ELR (cell line): ENCODE data around the gene KIF22.
A peak's percentile ranks its signal among the peaks of the same experiment; 100 is the strongest.
"Not testable (repeated sequence)": the region's sequence is repeated elsewhere in the genome, so short reads cannot be mapped to it uniquely, and the experiment has no call there.

ENCODE experiments used
- DNase-seq: peaks from one replicate; pipeline ENCODE4 v3.0.0-alpha.2; 2015; ENCODE audit warnings: low read depth

The KIF22 gene

GRCh38 chr16:29815032-29815721, 24.6 kb downstream of the KIF22 start:
- peak; percentile 51 for DNase-seq

GRCh38 chr16:29815793-29816693, 25.5 kb downstream of the KIF22 start, which contains the start of gene PAGR1:
PAGR1 (plus strand) TSS chr16:29816152; CDS start chr16:29816526, 374 bp downstream.
- DNase-seq, result peak; percentile 100

GRCh38 chr16:29816694-29817441, 26.3 kb downstream of the KIF22 start:
- peak; percentile 75 for DNase-seq

GRCh38 chr16:29818082-29818481, 27.5 kb downstream of the KIF22 start:
- no peak for DNase-seq

GRCh38 chr16:29819506-29819905, 29.0 kb downstream of the KIF22 start:
- no peak for DNase-seq

GRCh38 chr16:29820271-29820701, 29.7 kb downstream of the KIF22 start, which contains the start of gene MVP:
MVP (plus strand) TSS chr16:29820462; CDS start chr16:29830550, 10,088 bp downstream.
- DNase-seq, result peak; percentile 73

- DNase-seq, result peak; percentile 53
Measured at GRCh38 chr16:29820730-29821642, 30.4 kb downstream of the KIF22 start.

- DNase-seq, result peak; percentile 94
Measured at GRCh38 chr16:29821643-29822115, 31.1 kb downstream of the KIF22 start.

- peak; percentile 87 for DNase-seq
Measured at GRCh38 chr16:29824589-29825144, 34.1 kb downstream of the KIF22 start.

- peak; percentile 93 for DNase-seq
Measured at GRCh38 chr16:29825145-29826044, 34.8 kb downstream of the KIF22 start.

GRCh38 chr16:29826342-29826695, 35.8 kb downstream of the KIF22 start:
- no peak for DNase-seq

- DNase-seq, result no peak
Measured at GRCh38 chr16:29830774-29831173, 40.2 kb downstream of the KIF22 start.

- no peak for DNase-seq
Measured at GRCh38 chr16:29831490-29831889, 40.9 kb downstream of the KIF22 start.

- DNase-seq, result not testable (repeated sequence)
Measured at GRCh38 chr16:29833219-29833618, 42.7 kb downstream of the KIF22 start.

GRCh38 chr16:29834079-29834478, 43.5 kb downstream of the KIF22 start:
- no peak for DNase-seq

- DNase-seq, result no peak
Measured at GRCh38 chr16:29835926-29836325, 45.4 kb downstream of the KIF22 start.

- no peak for DNase-seq
Measured at GRCh38 chr16:29836623-29837022, 46.1 kb downstream of the KIF22 start.

- no peak for DNase-seq
Measured at GRCh38 chr16:29837841-29838240, 47.3 kb downstream of the KIF22 start.

- no peak for DNase-seq
Measured at GRCh38 chr16:29839822-29840221, 49.3 kb downstream of the KIF22 start.

- no peak for DNase-seq
Measured at GRCh38 chr16:29840240-29840639, 49.7 kb downstream of the KIF22 start.
